Activated CD8-positive, alpha-beta T cell treated with anti-CD3 and anti-CD28 coated beads for 36 hours (primary cell): ENCODE measurements around the gene TRIO. TPM values are rescaled to one million over a fixed set of nuclear protein-coding genes. Genes with fewer than 3 reads are reported as not detected.

Source experiments
- ATAC-seq: fragments of 200-7000 bp; cut with Tn5 transposase; one replicate; pipeline ENCODE4 v1.10.0; 2021; ENCODE audit warnings: mild to moderate bottlenecking, moderate library complexity
- CTCF ChIA-PET: fragments of 350-600 bp; sonication (Branson Sonifier 250); formaldehyde crosslinking; loops from one replicate; lab custom pipeline; 2021; ENCODE audit warnings: antibody characterized with exemption; lab: Charles Lee
- POLR2A ChIA-PET: fragments of 350-600 bp; sonication (Branson Sonifier 250); formaldehyde crosslinking; loops from one replicate; lab custom pipeline; 2021; ENCODE audit warnings: antibody characterized with exemption; lab: Charles Lee
- DNase-seq: peaks from one replicate; pipeline ENCODE4 v3.0.0-alpha.2; 2020
- H3K27ac Mint-ChIP-seq: one replicate; pipeline ENCODE4 v1.8.0; 2021; ENCODE audit warnings: mild to moderate bottlenecking, mixed read lengths
- H3K27me3 Mint-ChIP-seq: one replicate; pipeline ENCODE4 v1.8.0; 2021; ENCODE audit warnings: mixed read lengths
- H3K36me3 Mint-ChIP-seq: one replicate; pipeline ENCODE4 v1.8.0; 2021; ENCODE audit warnings: low read depth, mixed read lengths
- H3K4me1 Mint-ChIP-seq: one replicate; pipeline ENCODE4 v1.8.0; 2021; ENCODE audit warnings: low read depth, mixed read lengths
- H3K4me3 Mint-ChIP-seq: one replicate; pipeline ENCODE4 v1.8.0; 2021; ENCODE audit warnings: mild to moderate bottlenecking, moderate library complexity, mixed read lengths
- H3K9me3 Mint-ChIP-seq: one replicate; pipeline ENCODE4 v1.8.0; 2021; ENCODE audit warnings: mixed read lengths
- intact Hi-C: fragments of 100-400 bp; cut with micrococcal nuclease; formaldehyde crosslinking; loops from one replicate; pipeline ENCODE4 v1.10.0; 2022
- total RNA-seq, 2 experiments: library from RNA; stranded (reverse); gene quantifications; one replicate each; pipeline ENCODE4 v1.2.3, GENCODE V29; 2021
- TF ChIP-seq, protein P1 (sequence below): fragments of 200-600 bp; IDR thresholded peaks from one replicate; pipeline ENCODE4 v1.8.0; 2022; ENCODE audit warnings: antibody characterized with exemption, mild to moderate bottlenecking

Gene TRIO
- total RNA-seq, 2 experiments from 2014 or later: 11.4 to 11.5 TPM

DNA sequence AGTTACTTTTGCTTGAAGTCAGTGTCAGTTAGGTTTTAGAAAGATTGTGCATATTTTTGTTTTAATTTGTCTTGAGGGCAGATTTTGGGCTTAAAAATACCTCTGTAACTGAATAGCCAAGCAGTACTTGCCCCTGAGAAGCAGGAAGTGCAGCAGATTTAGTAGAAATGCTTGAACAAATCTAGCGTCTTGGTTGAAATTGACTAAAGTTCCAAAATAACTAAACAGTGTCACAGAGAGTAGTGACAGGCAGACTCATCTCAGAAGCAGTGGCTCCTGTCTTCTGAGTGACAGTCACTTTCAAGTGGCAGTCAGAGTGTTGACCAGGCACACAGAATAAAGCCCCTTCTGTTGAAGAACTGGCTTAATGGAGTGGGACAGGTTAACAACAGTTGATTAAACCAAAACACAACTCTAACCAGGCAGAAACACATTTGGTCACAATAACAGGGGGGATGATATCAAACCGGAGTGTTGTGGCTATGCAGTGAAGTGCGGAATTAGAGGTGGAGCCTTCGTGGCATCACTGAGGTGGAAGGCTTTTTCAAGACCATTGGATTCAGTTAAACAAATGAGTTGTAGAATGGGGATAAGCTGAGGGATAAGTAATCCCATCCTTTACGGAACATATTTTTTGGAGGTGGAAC is 29.1 kb downstream of the TRIO start:
- ChIA-PET POLR2A (no interaction called here), CTCF (no interaction called here)
- Mint-ChIP-seq H3K9me3 (no peaks in the 10 kb centered on the region), H3K4me1 (no peaks in the 10 kb centered on the region), H3K27me3 (peaks cover 19% of the 10 kb centered on the region), H3K4me3 (no peak overlapping the region), H3K27ac (no peak overlapping the region), H3K36me3 (no peaks in the 10 kb centered on the region)
- TF ChIP-seq, protein P1, sequence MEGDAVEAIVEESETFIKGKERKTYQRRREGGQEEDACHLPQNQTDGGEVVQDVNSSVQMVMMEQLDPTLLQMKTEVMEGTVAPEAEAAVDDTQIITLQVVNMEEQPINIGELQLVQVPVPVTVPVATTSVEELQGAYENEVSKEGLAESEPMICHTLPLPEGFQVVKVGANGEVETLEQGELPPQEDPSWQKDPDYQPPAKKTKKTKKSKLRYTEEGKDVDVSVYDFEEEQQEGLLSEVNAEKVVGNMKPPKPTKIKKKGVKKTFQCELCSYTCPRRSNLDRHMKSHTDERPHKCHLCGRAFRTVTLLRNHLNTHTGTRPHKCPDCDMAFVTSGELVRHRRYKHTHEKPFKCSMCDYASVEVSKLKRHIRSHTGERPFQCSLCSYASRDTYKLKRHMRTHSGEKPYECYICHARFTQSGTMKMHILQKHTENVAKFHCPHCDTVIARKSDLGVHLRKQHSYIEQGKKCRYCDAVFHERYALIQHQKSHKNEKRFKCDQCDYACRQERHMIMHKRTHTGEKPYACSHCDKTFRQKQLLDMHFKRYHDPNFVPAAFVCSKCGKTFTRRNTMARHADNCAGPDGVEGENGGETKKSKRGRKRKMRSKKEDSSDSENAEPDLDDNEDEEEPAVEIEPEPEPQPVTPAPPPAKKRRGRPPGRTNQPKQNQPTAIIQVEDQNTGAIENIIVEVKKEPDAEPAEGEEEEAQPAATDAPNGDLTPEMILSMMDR: no peak
- DNase-seq: no peak
- ATAC-seq: no peak
- intact Hi-C loops: no loop called here

DNA sequence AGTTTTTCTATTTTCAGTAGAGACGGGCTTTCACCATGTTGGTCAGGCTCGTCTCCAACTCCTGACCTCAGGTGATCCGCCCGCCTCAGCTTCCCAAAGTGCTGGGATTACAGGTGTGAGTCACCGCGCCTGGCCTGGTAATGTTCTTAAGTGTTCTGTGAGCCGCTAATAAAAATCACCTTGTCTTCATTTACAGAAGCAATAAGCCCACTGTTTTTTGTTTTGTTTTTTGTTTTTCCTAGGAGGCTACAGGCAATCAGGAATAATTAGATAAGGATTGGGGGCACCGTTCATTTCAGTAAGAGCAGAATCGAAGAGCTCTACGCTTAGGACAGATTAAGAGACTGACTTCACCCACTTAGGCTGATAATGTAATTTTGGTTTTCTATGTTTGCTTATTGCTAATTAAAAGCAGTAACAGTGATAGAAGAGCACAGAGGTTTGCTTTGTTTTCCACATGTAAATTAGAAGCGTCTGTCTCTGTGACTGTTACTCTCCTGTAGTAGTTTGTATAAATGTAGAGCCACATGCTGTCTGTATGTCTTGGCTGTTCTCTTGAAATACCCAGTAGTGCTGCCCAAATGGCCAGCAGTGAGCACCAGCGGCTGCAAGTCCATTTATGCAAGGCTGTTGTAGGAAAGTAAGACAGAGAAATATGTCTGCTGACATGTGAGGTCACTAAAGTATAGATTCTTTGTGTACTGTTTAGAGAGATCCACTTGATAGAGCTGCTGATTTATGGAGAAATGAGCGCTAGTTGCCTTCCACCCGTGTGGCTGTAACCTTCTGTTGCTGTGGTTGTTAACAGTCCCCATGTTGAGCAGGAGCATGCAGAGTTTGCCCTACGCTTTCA is 30.5 kb downstream of the TRIO start:
- Mint-ChIP-seq H3K27ac (no peak overlapping the region), H3K27me3 (peaks cover 19% of the 10 kb centered on the region), H3K36me3 (no peaks in the 10 kb centered on the region), H3K9me3 (no peaks in the 10 kb centered on the region), H3K4me1 (no peaks in the 10 kb centered on the region), H3K4me3 (no peak overlapping the region)
- intact Hi-C loops: no loop called here
- ChIA-PET POLR2A (no interaction called here), CTCF (no interaction called here)
- TF ChIP-seq, protein P1: no peak
- ATAC-seq: no peak
- no peak for DNase-seq

DNA sequence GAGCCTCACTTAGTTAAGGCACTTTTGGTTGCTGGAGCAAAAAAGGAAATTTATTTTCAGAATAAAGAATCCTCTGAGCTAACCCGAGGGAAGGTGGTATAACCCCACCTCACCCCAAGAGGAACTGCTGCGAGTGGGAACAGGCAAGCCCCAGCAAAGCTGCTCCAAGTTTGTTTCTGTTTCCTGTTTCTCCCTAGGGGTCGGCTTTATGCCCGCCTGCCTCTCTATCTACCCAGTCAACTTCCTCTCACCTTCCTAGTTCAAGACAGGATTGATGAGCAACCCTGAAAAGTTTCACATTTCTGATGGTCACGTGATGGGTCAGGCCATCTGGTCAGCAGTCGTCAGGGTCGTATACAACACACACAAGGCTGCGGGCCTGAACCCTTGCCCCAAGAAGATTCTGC is 31.1 kb downstream of the TRIO start:
- intact Hi-C loops: no loop called here
- POLR2A ChIA-PET: no interaction called here
- Mint-ChIP-seq H3K4me3 (no peak overlapping the region), H3K9me3 (no peaks in the 10 kb centered on the region), H3K27ac (no peak overlapping the region), H3K4me1 (no peaks in the 10 kb centered on the region), H3K36me3 (no peaks in the 10 kb centered on the region), H3K27me3 (peaks cover 19% of the 10 kb centered on the region)
- CTCF ChIA-PET: no interaction called here
- TF ChIP-seq, protein P1: no peak
- ATAC-seq (no peak), DNase-seq (no peak)

DNA sequence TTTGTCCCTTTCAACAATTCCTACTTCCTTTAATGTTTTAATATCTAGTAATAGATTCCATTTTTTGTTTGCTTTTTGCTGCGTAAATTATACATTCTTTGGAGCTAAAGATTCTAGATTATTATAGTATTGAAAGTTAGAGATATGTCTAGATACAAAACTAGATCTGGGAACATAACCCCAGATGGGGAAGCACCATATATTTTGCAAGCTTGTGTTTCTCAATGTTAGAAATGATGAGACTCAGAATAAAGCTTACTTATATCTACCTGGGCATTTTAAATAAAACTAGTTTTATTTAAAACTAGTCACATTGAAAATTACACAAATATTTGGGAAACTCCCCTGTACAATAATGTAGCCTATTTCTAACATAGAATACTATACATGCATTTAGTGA is 32.2 kb downstream of the TRIO start:
- POLR2A ChIA-PET: no interaction called here
- TF ChIP-seq, protein P1: no peak
- H3K27me3 Mint-ChIP-seq: peaks cover 17% of the 10 kb centered on the region
- no peaks in the 10 kb centered on the region for H3K4me1 Mint-ChIP-seq
- no peaks in the 10 kb centered on the region for H3K36me3 Mint-ChIP-seq
- no peak overlapping the region for H3K4me3 Mint-ChIP-seq
- intact Hi-C loops: no loop called here
- H3K27ac Mint-ChIP-seq: no peak overlapping the region
- CTCF ChIA-PET: no interaction called here
- ATAC-seq (no peak), DNase-seq (no peak)
- H3K9me3 Mint-ChIP-seq: no peaks in the 10 kb centered on the region

DNA sequence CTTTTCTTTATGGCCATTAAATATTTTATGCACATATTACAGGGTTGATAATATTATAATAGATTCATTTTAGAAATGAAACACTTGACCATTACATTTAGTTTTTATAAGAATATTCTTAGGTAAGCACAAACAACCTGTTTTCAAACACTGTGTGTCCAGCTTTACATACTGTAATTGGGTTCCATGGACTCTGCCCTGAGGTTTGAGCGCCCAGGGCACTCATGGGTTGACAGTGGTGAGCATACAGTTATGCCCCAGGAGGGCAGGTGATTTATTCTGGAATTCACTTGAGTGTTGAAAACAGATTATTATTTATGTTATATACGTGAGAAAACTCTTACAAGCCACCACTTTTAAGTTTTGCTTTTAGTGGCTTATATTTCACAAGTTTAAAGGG is 33.7 kb downstream of the TRIO start:
- no peak for DNase-seq
- CTCF ChIA-PET: no interaction called here
- no peak for ATAC-seq
- H3K4me1 Mint-ChIP-seq: no peaks in the 10 kb centered on the region
- intact Hi-C loops: no loop called here
- peaks cover 17% of the 10 kb centered on the region for H3K27me3 Mint-ChIP-seq
- H3K9me3 Mint-ChIP-seq: no peaks in the 10 kb centered on the region
- H3K27ac Mint-ChIP-seq: no peak overlapping the region
- H3K4me3 Mint-ChIP-seq: no peak overlapping the region
- TF ChIP-seq, protein P1: no peak
- POLR2A ChIA-PET: no interaction called here
- H3K36me3 Mint-ChIP-seq: no peaks in the 10 kb centered on the region
